HEK293 (cell line): ENCODE measurements around the gene LPIN3.

Experiments
- CTCF ChIA-PET: fragments of 350-600 bp; formaldehyde crosslinking; extraction: SDS; loops from one replicate; lab custom pipeline; 2021; ENCODE audit warnings: antibody characterized with exemption; lab: Yijun Ruan, JAX
- POLR2A ChIA-PET: fragments of 300-600 bp; formaldehyde crosslinking; extraction: SDS; loops from one replicate; lab custom pipeline; 2020; ENCODE audit warnings: antibody characterized with exemption, inconsistent platforms; lab: Yijun Ruan, JAX
- H3K27ac ChIP-seq: fragments of 200-500 bp; sonication (Bioruptor generic); 2 replicates; pipeline ENCODE4 v1.5.1; 2014; ENCODE audit warnings: low read depth, low read length, control low read depth, inconsistent platforms; ENCODE audit errors: extremely low read depth
- H3K36me3 ChIP-seq, 2 experiments: fragments of 200-500 bp in 1 of 2; sonication (Bioruptor generic) in 1 of 2; 1 replicate in 1 of 2; 2 replicates in 1 of 2; pipeline ENCODE4 v1.5.1; 2014 to 2017; ENCODE audit warnings: inconsistent platforms in 2 of 2, low read length in 2 of 2; ENCODE audit not compliant: control insufficient read depth in 2 of 2, insufficient read depth in 1 of 2
- H3K4me1 ChIP-seq: fragments of 200-500 bp; sonication (Bioruptor generic); 2 replicates; pipeline ENCODE4 v1.5.1; 2014; ENCODE audit warnings: mild to moderate bottlenecking, low read length, inconsistent platforms; ENCODE audit not compliant: control insufficient read depth, insufficient read depth
- H3K4me3 ChIP-seq: 2 replicates; pipeline ENCODE4 v1.5.1; 2011; ENCODE audit warnings: low read depth, mild to moderate bottlenecking, control low read depth, low read length, moderate library complexity
- H3K9me3 ChIP-seq: fragments of 200-500 bp; sonication (Bioruptor generic); 2 replicates; pipeline ENCODE4 v1.5.1; 2014; ENCODE audit warnings: low read depth, low read length, inconsistent platforms; ENCODE audit not compliant: control insufficient read depth, insufficient read depth
- GFI1B ChIP-seq: fragments of 450-650 bp; formaldehyde crosslinking; IDR thresholded peaks from 2 replicates; pipeline ENCODE4 v1.5.1; 2016; ENCODE audit warnings: missing biosample characterization, missing genetic modification characterization
- GLIS1 ChIP-seq: fragments of 450-650 bp; formaldehyde crosslinking; IDR thresholded peaks from 2 replicates; pipeline ENCODE4 v1.5.1; 2016; ENCODE audit warnings: missing biosample characterization, missing genetic modification characterization
- GLIS2 ChIP-seq: fragments of 450-650 bp; formaldehyde crosslinking; IDR thresholded peaks from 2 replicates; pipeline ENCODE4 v1.5.1; 2016; ENCODE audit warnings: missing biosample characterization, missing genetic modification characterization
- IKZF3 ChIP-seq: fragments of 450-650 bp; IDR thresholded peaks from 2 replicates; pipeline ENCODE4 v1.5.0; 2018; ENCODE audit warnings: missing biosample characterization, mild to moderate bottlenecking, missing genetic modification characterization, moderate library complexity
- KLF16 ChIP-seq: fragments of 450-650 bp; formaldehyde crosslinking; IDR thresholded peaks from 2 replicates; pipeline ENCODE4 v1.5.1; 2017; ENCODE audit warnings: missing biosample characterization, missing genetic modification characterization
- KLF8 ChIP-seq: fragments of 450-650 bp; formaldehyde crosslinking; IDR thresholded peaks from 2 replicates; pipeline ENCODE4 v1.5.1; 2016; ENCODE audit warnings: missing biosample characterization, missing genetic modification characterization
- OSR2 ChIP-seq: fragments of 450-650 bp; formaldehyde crosslinking; IDR thresholded peaks from 2 replicates; pipeline ENCODE4 v1.5.1; 2016; ENCODE audit warnings: missing biosample characterization, missing genetic modification characterization
- PRDM1 ChIP-seq: fragments of 450-650 bp; formaldehyde crosslinking; IDR thresholded peaks from 2 replicates; pipeline ENCODE4; 2016; ENCODE audit warnings: missing biosample characterization, missing genetic modification characterization
- RBAK ChIP-seq: fragments of 450-650 bp; formaldehyde crosslinking; IDR thresholded peaks from 2 replicates; pipeline ENCODE4 v1.5.1; 2016; ENCODE audit warnings: missing biosample characterization, missing genetic modification characterization
- SALL2 ChIP-seq: fragments of 450-650 bp; formaldehyde crosslinking; IDR thresholded peaks from 2 replicates; pipeline ENCODE4 v1.5.0; 2017; ENCODE audit warnings: missing biosample characterization, mild to moderate bottlenecking, missing genetic modification characterization, borderline replicate concordance
- SP7 ChIP-seq: fragments of 450-650 bp; formaldehyde crosslinking; IDR thresholded peaks from 2 replicates; pipeline ENCODE4 v1.5.1; 2016; ENCODE audit warnings: missing biosample characterization, missing genetic modification characterization
- WT1 ChIP-seq: fragments of 450-650 bp; formaldehyde crosslinking; IDR thresholded peaks from 2 replicates; pipeline ENCODE4 v1.5.1; 2016; ENCODE audit warnings: missing biosample characterization, missing genetic modification characterization
- YY1 ChIP-seq: fragments of 450-650 bp; formaldehyde crosslinking; IDR thresholded peaks from 2 replicates; pipeline ENCODE4 v1.5.1; 2018; ENCODE audit warnings: missing biosample characterization, missing genetic modification characterization
- ZBTB48 ChIP-seq: fragments of 450-650 bp; formaldehyde crosslinking; IDR thresholded peaks from 2 replicates; pipeline ENCODE4 v1.5.1; 2016; ENCODE audit warnings: missing biosample characterization, missing genetic modification characterization
- ZEB2 ChIP-seq: fragments of 450-650 bp; formaldehyde crosslinking; IDR thresholded peaks from 2 replicates; pipeline ENCODE4 v1.5.1; 2016; ENCODE audit warnings: missing biosample characterization, missing genetic modification characterization
- ZFP37 ChIP-seq: fragments of 450-650 bp; formaldehyde crosslinking; IDR thresholded peaks from 2 replicates; pipeline ENCODE4 v1.5.1; 2016; ENCODE audit warnings: missing biosample characterization, missing genetic modification characterization
- ZNF155 ChIP-seq: fragments of 450-650 bp; formaldehyde crosslinking; IDR thresholded peaks from 2 replicates; pipeline ENCODE4 v1.5.1; 2016; ENCODE audit warnings: missing biosample characterization, missing genetic modification characterization
- ZNF211 ChIP-seq: fragments of 450-650 bp; formaldehyde crosslinking; IDR thresholded peaks from 2 replicates; pipeline ENCODE4 v1.5.1; 2016; ENCODE audit warnings: low read depth, missing biosample characterization, missing genetic modification characterization
- ZNF24 ChIP-seq: fragments of 450-650 bp; formaldehyde crosslinking; IDR thresholded peaks from 2 replicates; pipeline ENCODE4 v1.5.1; 2016; ENCODE audit warnings: missing biosample characterization, missing genetic modification characterization
- ZNF366 ChIP-seq: fragments of 450-650 bp; formaldehyde crosslinking; conservative IDR thresholded peaks from 2 replicates; pipeline ENCODE4 v1.5.1; 2016; ENCODE audit warnings: missing biosample characterization, missing genetic modification characterization
- ZNF391 ChIP-seq: fragments of 450-650 bp; formaldehyde crosslinking; IDR thresholded peaks from 2 replicates; pipeline ENCODE4 v1.5.1; 2016; ENCODE audit warnings: low read depth, missing biosample characterization, missing genetic modification characterization, borderline replicate concordance
- ZNF394 ChIP-seq: fragments of 450-650 bp; formaldehyde crosslinking; IDR thresholded peaks from 2 replicates; pipeline ENCODE4 v1.5.1; 2016; ENCODE audit warnings: missing biosample characterization, missing genetic modification characterization, mild to moderate bottlenecking, moderate library complexity, borderline replicate concordance
- ZNF433 ChIP-seq: fragments of 450-650 bp; formaldehyde crosslinking; IDR thresholded peaks from 2 replicates; pipeline ENCODE4 v1.5.1; 2016; ENCODE audit warnings: missing biosample characterization, missing genetic modification characterization, low read depth
- ZNF600 ChIP-seq: fragments of 450-650 bp; formaldehyde crosslinking; IDR thresholded peaks from 2 replicates; pipeline ENCODE4 v1.5.1; 2016; ENCODE audit warnings: missing biosample characterization, missing genetic modification characterization
- ZNF629 ChIP-seq: fragments of 450-650 bp; formaldehyde crosslinking; IDR thresholded peaks from 2 replicates; pipeline ENCODE4 v1.5.1; 2017; ENCODE audit warnings: missing biosample characterization, missing genetic modification characterization
- ZNF654 ChIP-seq: fragments of 450-650 bp; formaldehyde crosslinking; IDR thresholded peaks from 2 replicates; pipeline ENCODE4 v1.5.1; 2016; ENCODE audit warnings: low read depth, missing biosample characterization, missing genetic modification characterization
- ZSCAN16 ChIP-seq: fragments of 450-650 bp; formaldehyde crosslinking; IDR thresholded peaks from 2 replicates; pipeline ENCODE4 v1.5.1; 2016; ENCODE audit warnings: missing biosample characterization, missing genetic modification characterization
- ZXDB ChIP-seq: fragments of 450-650 bp; formaldehyde crosslinking; IDR thresholded peaks from 2 replicates; pipeline ENCODE4 v1.5.1; 2016; ENCODE audit warnings: missing biosample characterization, missing genetic modification characterization
- TF ChIP-seq, protein P1 (sequence below): fragments of 450-650 bp; formaldehyde crosslinking; IDR thresholded peaks from 2 replicates; pipeline ENCODE4 v1.5.1; 2016; ENCODE audit warnings: missing biosample characterization, missing genetic modification characterization
- TF ChIP-seq, protein P2 (sequence below): fragments of 450-650 bp; formaldehyde crosslinking; IDR thresholded peaks from 2 replicates; pipeline ENCODE4 v1.5.1; 2016; ENCODE audit warnings: missing biosample characterization, missing genetic modification characterization
- TF ChIP-seq, protein P3 (sequence below): fragments of 450-650 bp; formaldehyde crosslinking; IDR thresholded peaks from 2 replicates; pipeline ENCODE4 v1.5.1; 2016; ENCODE audit warnings: missing biosample characterization, missing genetic modification characterization
- TF ChIP-seq, protein P4 (sequence below): fragments of 450-650 bp; formaldehyde crosslinking; optimal IDR thresholded peaks from 2 replicates; pipeline ENCODE3; 2016; ENCODE audit warnings: missing biosample characterization, mild to moderate bottlenecking, missing genetic modification characterization
- TF ChIP-seq, protein P5 (sequence below): fragments of 450-650 bp; formaldehyde crosslinking; IDR thresholded peaks from 2 replicates; pipeline ENCODE4 v1.5.1; 2016; ENCODE audit warnings: missing biosample characterization, missing genetic modification characterization

Gene LPIN3

DNA sequence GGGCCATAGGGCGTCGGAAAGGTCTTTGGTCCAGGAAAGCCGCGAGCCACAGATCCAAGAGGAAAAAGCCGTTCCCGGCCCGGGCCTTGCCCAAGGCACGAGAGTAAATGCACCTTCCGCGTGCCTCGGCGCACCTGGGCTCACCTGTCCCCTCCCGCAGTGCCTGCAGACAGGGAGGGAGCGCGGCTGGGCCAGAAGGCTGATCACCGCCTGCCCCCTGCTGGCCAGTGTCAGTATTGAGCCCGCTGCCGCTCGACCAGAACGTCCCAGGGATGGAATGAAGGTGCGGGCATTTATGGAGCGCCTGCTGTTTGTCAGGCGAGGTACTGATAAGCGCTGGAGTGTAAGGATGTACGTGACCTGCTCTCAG lies 679 bp upstream of the LPIN3 start:
- H3K4me3 ChIP-seq: peak overlapping the region; percentile 42
- no peaks in the 10 kb centered on the region for H3K36me3 ChIP-seq
- POLR2A ChIA-PET: interaction anchor here (0.6 to 1.5 kb wide), 14 partner anchors 10 to 475 kb away, joined by 3 to 8 read pairs (median 4); partner anchors contain the start of gene ZHX3
- H3K27ac ChIP-seq: no peak overlapping the region
- no peaks in the 10 kb centered on the region for H3K9me3 ChIP-seq
- no peaks in the 10 kb centered on the region; the same call in 1 of the 2 replicates for H3K4me1 ChIP-seq
- CTCF ChIA-PET: interaction anchor here (0.6 to 5.4 kb wide), 52 partner anchors 8 to 470 kb away, joined by 3 to 106 read pairs (median 4); partner anchors contain the start of gene PLCG1
- TF ChIP-seq GLIS1 (tag by site-specific recombination) (peak; percentile 69), KLF8 (tag by site-specific recombination) (peak; percentile 25; the same call in 1 of the 2 replicates), ZNF654 (tag by site-specific recombination) (peak; percentile 93), ZNF366 (peak; percentile 87), KLF16 (tag by site-specific recombination) (peak; percentile 40; the same call in 1 of the 2 replicates), YY1 (0 out of 2 replicates have a peak, but pooled peaks have one; percentile 17), ZNF600 (peak; percentile 77), ZNF391 (tag by site-specific recombination) (no peak), ZNF24 (tag by site-specific recombination) (0 out of 2 replicates have a peak, but pooled peaks have one; percentile 27), GFI1B (tag by site-specific recombination) (no peak), ZNF433 (tag by site-specific recombination) (no peak), ZNF394 (tag by site-specific recombination) (peak; percentile 33; the same call in 1 of the 2 replicates), IKZF3 (peak; percentile 33; the same call in 1 of the 2 replicates), PRDM1 (tag by site-specific recombination) (no peak), ZNF155 (tag by site-specific recombination) (no peak), OSR2 (tag by site-specific recombination) (no peak), SP7 (tag by site-specific recombination) (peak; percentile 58), ZFP37 (tag by site-specific recombination) (0 out of 2 replicates have a peak, but pooled peaks have one; percentile 57), ZSCAN16 (peak; percentile 61; the same call in 1 of the 2 replicates), ZBTB48 (peak; percentile 24; the same call in 1 of the 2 replicates), ZNF629 (tag by site-specific recombination) (no peak), SALL2 (tag by site-specific recombination) (no peak), WT1 (tag by site-specific recombination) (peak; percentile 47; the same call in 1 of the 2 replicates), ZNF211 (tag by site-specific recombination) (no peak), RBAK (tag by site-specific recombination) (no peak), GLIS2 (tag by site-specific recombination) (peak; percentile 60), ZEB2 (peak; percentile 99), ZXDB (tag by site-specific recombination) (peak; percentile 27; the same call in 1 of the 2 replicates)
- TF ChIP-seq, protein P1, sequence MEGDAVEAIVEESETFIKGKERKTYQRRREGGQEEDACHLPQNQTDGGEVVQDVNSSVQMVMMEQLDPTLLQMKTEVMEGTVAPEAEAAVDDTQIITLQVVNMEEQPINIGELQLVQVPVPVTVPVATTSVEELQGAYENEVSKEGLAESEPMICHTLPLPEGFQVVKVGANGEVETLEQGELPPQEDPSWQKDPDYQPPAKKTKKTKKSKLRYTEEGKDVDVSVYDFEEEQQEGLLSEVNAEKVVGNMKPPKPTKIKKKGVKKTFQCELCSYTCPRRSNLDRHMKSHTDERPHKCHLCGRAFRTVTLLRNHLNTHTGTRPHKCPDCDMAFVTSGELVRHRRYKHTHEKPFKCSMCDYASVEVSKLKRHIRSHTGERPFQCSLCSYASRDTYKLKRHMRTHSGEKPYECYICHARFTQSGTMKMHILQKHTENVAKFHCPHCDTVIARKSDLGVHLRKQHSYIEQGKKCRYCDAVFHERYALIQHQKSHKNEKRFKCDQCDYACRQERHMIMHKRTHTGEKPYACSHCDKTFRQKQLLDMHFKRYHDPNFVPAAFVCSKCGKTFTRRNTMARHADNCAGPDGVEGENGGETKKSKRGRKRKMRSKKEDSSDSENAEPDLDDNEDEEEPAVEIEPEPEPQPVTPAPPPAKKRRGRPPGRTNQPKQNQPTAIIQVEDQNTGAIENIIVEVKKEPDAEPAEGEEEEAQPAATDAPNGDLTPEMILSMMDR (tag by site-specific recombination): peak; percentile 97
- TF ChIP-seq, protein P2, sequence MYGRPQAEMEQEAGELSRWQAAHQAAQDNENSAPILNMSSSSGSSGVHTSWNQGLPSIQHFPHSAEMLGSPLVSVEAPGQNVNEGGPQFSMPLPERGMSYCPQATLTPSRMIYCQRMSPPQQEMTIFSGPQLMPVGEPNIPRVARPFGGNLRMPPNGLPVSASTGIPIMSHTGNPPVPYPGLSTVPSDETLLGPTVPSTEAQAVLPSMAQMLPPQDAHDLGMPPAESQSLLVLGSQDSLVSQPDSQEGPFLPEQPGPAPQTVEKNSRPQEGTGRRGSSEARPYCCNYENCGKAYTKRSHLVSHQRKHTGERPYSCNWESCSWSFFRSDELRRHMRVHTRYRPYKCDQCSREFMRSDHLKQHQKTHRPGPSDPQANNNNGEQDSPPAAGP (tag by site-specific recombination): 0 out of 2 replicates have a peak, but pooled peaks have one; percentile 39
- TF ChIP-seq, protein P3, sequence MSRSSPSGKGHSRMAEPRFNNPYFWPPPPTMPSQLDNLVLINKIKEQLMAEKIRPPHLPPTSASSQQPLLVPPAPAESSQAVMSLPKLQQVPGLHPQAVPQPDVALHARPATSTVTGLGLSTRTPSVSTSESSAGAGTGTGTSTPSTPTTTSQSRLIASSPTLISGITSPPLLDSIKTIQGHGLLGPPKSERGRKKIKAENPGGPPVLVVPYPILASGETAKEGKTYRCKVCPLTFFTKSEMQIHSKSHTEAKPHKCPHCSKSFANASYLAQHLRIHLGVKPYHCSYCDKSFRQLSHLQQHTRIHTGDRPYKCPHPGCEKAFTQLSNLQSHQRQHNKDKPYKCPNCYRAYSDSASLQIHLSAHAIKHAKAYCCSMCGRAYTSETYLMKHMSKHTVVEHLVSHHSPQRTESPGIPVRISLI (tag by site-specific recombination): no peak
- TF ChIP-seq, protein P4, sequence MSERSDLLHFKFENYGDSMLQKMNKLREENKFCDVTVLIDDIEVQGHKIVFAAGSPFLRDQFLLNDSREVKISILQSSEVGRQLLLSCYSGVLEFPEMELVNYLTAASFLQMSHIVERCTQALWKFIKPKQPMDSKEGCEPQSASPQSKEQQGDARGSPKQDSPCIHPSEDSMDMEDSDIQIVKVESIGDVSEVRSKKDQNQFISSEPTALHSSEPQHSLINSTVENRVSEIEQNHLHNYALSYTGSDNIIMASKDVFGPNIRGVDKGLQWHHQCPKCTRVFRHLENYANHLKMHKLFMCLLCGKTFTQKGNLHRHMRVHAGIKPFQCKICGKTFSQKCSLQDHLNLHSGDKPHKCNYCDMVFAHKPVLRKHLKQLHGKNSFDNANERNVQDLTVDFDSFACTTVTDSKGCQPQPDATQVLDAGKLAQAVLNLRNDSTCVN (tag by site-specific recombination): peak; percentile 36
- TF ChIP-seq, protein P5, sequence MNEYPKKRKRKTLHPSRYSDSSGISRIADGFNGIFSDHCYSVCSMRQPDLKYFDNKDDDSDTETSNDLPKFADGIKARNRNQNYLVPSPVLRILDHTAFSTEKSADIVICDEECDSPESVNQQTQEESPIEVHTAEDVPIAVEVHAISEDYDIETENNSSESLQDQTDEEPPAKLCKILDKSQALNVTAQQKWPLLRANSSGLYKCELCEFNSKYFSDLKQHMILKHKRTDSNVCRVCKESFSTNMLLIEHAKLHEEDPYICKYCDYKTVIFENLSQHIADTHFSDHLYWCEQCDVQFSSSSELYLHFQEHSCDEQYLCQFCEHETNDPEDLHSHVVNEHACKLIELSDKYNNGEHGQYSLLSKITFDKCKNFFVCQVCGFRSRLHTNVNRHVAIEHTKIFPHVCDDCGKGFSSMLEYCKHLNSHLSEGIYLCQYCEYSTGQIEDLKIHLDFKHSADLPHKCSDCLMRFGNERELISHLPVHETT: peak; percentile 55; the same call in 1 of the 2 replicates
